HG02623 (cell line): Measurements from ENCODE around the gene ZNF827.

ENCODE experiments used
- ATAC-seq: cut with Tn5 transposase; IDR thresholded peaks from one replicate; pipeline ENCODE4 v1.9.1; 2021; ENCODE audit warnings: moderate library complexity; ENCODE audit not compliant: unreplicated experiment

ZNF827 gene, protein sequence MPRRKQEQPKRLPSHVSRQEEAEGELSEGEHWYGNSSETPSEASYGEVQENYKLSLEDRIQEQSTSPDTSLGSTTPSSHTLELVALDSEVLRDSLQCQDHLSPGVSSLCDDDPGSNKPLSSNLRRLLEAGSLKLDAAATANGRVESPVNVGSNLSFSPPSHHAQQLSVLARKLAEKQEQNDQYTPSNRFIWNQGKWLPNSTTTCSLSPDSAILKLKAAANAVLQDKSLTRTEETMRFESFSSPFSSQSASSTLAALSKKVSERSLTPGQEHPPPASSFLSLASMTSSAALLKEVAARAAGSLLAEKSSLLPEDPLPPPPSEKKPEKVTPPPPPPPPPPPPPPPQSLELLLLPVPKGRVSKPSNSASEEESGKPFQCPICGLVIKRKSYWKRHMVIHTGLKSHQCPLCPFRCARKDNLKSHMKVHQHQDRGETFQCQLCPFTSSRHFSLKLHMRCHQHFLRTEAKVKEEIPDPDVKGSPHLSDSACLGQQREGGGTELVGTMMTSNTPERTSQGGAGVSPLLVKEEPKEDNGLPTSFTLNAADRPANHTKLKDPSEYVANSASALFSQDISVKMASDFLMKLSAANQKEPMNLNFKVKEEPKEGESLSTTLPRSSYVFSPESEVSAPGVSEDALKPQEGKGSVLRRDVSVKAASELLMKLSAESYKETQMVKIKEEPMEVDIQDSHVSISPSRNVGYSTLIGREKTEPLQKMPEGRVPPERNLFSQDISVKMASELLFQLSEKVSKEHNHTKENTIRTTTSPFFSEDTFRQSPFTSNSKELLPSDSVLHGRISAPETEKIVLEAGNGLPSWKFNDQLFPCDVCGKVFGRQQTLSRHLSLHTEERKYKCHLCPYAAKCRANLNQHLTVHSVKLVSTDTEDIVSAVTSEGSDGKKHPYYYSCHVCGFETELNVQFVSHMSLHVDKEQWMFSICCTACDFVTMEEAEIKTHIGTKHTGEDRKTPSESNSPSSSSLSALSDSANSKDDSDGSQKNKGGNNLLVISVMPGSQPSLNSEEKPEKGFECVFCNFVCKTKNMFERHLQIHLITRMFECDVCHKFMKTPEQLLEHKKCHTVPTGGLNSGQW

DNA sequence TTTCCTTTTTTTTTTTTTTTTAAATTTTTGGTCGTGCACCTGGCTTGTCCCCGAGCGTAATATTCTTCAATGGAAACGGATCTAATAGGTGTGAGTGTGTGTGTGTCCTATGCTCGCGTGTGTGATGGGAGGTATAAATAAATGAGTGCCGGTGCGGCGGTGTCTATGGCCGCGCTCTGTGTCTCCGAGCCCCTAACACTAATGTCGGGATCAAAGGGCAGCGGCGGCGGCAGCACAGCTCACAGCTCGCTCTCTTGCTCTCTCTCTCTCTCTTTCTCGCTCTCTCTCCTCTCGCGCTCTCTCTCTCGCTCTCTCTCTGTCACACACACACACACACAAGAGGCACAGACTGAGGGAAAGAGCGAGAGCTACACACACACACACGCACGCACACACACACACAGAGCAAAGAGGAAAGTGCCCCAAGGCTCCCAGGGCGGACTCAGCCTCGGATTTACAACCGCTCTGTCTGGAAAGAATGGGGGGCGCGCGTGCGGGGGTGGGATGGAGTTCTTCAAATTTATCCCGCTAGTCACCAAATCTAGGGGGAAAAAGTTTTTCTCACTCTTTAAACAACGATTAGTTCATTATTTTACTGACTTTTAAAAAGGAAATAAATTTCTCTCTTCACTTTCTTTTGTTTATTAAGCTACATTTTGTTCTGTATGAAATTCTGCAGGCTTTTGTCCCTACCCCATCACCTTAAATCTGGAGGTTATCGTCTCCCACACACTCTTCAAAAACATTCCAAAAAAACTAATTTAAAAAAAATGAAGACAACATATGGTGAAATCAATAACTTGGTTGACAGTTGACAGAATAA lies at the start of gene ZNF827:
ZNF827 (minus strand) TSS at position 206 of the 823 bp plus-strand sequence. CDS start 416 bp downstream, outside the sequence.
- ATAC-seq = peak; percentile 25

DNA sequence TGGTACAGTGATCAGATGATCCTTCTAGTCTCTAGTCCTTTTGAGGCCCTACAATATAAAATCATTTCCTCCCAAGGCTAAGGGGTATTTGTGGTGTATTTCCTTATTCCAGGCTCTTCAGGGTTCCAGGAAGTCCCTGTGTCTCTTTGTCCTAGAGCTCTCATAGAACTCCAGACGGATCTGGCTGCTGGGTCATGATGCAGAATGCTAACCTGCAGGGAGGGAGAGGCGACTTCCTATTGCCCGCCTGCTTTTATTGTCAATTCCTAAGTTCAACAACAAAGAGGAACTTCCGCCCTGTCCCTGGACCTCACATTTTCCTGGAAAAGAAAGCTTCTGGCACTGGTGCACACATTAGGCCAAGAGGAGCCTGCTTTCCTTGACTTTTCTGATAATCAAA lies 45.9 kb upstream of the ZNF827 start:
- no peak for ATAC-seq

DNA sequence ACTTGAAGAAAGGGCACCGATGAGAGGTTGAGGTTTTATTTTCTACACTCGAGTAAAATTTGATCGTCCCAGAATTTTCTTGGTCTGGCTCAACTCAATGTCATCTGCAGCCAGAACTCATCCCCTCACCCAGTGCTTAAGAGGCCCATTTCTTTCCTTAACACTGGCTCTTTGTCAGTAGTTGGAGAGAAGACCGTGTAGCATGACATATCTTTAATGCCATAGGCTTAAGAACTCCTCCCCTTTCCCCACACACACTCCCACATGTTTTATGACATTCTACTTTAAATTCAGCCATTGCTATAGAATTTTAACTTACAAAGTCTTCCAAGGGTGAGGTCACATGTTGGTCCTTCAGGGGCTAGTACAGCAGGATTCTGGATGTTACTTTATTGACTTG lies 44.2 kb upstream of the ZNF827 start:
- ATAC-seq = no peak

DNA sequence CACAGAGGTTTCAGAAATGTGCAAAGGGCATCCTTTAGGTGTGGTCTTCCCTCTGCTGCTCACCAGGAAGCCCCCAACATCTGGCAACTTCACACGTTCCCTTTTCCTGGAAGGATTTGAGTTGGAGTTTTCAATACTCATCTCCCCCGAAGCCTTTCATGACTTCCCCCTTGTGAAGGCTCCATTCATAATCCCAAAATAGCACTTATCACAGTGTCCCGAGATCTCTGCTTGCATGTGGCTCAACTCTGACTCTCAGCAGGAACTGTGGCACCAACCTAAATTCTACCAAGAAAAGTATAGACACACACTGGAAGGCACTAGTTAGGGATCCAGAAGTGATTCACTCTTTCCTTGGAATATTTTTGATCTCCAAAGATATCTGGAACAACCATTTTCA lies 40.5 kb upstream of the ZNF827 start:
- ATAC-seq = no peak

DNA sequence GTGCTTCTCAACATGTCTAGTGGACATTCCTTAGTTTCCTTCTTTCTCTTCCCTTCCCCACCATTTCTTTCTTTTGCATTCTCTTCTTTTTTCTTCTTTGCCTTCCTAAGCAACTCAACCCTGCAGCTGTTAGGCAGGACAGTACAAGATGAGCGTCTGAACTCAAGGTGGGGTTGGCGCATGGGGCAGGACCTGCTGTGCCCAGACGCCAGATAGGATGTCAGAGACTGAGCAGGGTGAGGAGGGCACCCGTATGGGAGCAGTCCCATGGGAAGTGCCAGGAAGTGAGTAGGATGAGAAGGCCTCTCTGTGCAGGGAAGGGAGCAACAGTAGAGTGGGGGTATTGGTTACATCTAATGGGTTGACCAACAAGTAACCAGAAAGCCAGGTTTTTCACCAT lies 38.1 kb upstream of the ZNF827 start:
- ATAC-seq = no peak

DNA sequence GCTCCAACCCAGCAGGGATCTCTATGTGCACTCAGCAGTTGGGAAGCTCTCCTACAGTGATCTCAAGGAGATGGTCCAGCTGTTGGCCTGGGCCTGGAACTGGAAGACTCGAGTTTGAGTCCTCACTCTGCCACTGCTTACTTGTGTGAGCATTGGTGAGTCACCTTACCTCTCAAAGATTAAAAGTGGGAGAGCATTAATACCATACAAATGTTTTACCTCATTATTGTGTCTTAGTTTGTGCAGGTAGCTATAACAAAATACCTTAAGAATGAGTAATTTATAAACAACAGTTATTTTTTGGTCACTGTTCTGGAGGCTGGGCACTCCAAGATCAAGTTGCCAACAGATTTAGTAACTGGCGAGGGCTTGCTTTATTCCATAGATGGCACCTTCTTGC lies 21.4 kb upstream of the ZNF827 start:
- ATAC-seq = no peak

DNA sequence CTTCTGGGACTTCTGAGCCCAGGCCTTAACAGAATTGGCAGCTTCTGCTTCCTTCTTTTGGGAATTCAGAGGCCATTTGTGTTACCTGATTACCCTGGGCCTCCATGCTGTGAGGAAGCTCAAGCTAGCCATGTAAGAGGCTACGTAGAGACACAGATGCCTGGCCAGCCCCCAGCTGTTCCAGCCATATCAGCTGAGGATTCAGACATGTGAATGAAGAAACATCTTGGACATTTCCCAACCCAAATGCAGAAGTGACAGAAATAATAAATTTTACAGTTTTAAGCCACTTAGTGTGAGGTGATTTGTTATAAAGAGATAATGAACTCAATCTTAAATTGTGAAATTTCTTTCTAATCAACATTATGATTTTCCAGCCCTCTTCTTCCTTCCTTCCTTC lies 18.7 kb upstream of the ZNF827 start:
- no peak for ATAC-seq

DNA sequence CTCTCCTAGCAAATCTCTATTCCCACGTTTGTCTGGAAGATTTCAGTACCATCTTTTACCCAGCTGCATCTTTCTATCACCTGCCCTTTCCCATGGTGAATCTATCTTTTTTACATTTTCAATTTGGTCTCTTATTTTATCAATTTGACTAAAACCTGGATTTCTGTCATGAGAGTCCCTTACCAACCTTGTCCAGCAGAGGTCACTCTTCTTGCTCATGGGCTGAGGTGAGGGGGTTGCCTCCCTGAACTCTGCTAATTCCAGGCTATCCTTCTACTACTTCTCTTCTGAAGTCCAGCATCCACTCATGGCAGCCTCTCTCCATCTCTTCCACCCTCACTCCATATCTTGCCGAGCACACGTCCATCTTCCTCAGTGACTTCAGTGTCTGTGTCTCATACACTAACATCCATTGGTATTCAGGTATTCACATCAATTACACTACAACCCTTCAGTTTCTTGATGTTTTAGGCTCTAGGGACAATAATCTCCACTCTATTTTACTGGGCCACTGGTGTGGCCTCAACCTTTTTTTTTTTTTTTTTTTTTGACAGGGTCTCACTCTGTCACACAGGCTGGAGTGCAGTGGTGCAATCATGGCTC lies 17.8 kb upstream of the ZNF827 start:
- ATAC-seq = no peak

DNA sequence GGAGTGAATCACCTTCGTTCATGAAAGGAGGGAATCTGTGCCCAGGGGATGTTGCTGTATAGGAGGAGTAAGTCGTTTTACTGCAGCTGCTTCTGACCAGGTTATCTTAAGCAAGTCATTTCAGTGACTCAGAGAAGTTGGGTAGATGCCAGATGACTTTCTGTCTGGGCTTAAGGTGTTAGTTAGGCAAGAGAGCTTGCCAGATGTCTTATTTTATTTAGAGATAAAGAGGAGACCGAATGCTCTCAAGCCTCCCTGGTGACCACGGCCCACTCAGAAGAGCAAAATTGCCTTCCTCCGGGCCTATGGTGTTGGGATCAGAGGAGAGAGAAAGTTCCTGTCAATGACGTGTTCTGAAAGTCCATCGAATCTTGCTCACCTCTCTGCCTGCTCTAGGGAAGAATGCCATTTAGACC lies 16.3 kb upstream of the ZNF827 start:
- ATAC-seq = no peak

DNA sequence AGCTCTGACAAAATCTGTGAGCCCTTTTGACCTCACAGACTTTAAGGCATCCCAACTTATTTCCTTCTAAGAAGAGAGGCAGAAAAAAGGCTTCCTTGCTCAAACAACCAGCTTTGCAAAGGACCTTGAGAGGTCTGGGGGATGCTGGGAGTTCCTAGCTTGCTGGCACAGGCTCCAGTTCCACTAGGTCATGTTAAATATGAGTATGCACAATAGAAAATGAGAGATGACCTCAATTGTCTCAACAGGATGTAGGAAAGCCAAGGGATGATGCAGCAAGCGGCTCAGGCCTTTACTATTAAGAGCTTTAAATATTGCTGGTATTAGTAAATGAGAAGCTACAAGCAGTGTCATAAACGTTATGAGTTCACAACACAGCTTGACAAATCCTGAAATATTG lies 13.3 kb upstream of the ZNF827 start:
- no peak for ATAC-seq

DNA sequence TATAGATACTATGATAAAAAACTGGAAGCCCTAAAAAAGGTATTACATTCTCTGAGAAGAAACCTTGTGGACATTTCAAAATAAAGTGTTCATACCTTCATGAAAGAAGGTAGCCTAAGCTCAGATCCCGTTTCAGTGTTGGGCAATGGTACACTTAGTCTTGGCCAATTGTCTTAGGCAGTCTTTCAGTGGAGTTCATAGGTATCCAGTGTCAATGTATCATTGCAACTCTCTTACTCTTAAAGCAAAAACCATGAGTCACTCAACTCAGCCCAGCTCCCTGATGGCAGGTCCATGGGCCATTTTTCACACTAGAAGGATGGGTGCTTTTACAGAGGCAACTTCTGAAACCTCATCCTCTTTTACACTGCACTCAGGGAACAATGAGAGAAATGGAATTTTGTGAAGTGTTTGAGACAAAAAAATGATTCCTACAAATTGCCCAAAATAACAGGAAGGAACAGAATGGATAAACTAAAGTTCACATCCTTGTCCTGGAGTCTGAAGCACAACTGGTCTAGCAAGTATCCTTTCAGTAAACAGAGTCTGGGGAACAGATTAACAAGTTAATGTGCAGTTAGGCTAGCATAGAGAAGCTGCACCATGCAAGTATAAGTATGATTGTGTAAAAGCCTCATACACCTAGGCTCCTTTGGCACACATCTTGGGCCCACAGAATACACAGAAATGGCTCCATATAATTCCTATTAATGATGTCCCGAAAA lies 7.0 kb upstream of the ZNF827 start:
- no peak for ATAC-seq

DNA sequence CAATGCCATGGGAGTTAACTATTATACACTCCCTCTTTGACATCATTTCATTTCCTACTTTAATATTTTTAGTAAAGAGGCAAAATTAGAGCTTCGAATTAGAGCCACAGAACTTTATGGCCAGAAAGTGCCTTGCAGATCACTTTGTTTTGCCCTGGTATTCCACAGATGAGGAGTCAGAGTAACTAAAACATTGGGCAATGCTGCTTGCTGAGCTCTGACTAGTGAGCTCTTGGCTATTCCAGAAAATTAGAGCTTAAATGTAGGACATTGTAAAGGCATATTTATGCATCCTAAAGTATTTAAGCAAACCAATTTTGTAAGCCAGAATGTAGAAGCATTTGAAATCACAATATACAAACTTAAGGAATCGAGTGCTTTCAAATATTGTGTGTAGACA lies 6.3 kb upstream of the ZNF827 start:
- no peak for ATAC-seq

DNA sequence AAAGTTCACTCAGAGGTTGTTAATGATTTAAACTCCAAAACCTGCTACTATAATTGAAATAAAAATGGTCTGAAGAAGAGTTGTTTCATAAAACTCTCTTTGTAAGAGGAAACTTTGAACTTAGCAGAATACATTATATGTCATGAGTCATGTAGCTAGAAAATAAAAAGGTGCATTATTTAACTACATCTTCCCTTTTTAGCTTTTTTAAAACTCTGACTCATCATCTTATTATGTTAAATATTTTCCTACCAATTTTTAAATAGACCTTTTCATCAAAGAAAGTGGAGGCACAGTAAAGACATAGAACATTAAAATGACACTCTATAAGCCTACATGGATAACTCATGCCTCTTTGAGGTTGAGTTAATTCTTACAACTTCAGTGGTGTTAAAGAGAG lies 1.2 kb upstream of the ZNF827 start:
- no peak for ATAC-seq

DNA sequence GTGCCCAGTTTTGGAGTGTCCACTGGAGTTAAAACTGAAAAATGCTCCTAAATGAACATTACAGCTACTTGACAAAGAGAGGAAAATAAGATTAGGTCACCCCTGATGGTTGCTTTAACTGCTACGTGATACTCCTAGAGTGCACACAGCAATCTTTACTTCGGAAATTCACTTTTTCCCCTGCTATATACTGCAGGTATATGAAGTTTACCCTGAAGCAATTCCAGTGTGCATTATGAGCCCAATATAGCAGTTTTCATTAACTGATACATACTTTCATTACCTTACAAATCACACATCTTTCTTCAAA lies 773 bp upstream of the ZNF827 start:
- ATAC-seq = no peak

DNA sequence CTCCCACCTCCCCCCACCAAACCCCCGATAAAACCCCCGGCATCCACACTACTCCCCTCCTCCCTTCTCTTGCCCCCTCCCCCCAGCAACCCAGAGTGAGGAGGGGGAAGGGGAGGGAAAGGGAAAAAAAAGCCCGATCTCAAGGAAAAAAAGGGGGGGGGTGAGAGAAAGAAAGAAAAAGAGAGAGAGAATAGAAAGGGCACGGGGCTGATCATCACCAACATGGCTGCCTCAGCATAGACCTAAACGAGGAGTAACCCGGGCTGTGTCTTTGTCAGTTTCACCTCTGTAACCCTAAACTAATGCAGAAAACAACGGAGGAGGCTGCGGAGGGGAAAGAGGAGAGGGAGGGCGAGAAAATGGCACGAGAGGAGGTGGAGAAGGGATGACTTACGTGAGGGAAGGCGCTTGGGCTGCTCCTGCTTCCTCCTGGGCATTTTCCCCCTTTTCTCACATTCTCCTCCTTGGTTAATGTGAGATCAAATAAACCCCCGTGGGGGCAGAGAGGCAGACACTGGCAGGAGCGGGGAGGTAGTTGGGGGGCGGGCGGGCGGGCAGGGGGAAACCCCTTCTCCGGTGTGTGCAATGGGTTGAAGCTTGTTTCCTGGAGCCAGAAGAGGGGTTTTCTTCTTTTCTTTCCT lies 532 bp downstream of the ZNF827 start:
- ATAC-seq = no peak

DNA sequence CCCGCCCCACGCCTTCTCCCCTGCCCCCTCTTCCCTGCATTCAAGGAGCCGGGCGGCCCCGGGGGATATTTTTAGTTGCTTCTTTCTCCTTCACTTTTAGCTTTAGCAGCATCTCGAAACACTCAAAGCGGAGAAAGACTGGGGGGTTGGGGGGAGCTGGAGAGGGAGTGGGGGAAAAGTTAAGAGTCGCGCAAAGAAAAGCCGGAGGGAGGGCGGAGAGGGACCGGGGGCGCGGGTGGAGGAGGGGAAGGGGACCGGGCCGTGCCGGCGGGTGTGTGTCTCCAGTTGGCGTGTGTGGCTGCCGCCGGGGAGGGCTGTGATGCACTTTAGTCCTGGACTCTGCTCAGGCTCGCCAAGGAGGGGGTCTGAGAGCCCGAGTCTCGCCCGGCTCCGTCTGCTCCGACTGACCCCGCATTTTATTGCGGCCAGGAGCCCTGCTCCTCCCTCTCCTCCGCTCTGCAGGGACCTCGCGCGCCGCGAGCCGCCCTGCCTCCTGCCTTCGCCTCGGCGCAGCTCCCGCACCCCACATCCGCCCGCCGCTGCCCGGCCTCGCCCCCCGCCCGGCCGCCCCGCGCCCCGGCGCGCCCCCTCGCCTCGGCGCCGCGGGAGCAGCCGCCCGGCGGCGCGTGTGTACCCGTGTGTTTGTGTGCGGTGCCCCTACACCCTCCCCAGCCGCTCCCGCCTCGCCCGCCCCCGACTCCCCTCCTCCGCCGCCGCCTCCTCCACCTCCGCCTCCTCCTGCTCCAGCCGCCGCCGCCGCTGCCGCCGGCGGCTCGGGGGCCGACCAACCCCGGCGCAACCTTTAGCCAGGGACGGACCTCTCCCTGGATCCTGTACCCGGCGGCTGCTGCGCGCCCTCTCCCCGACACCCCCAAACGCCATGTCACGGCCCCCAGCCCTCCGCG lies 1.4 kb downstream of the ZNF827 start:
- no peak for ATAC-seq

DNA sequence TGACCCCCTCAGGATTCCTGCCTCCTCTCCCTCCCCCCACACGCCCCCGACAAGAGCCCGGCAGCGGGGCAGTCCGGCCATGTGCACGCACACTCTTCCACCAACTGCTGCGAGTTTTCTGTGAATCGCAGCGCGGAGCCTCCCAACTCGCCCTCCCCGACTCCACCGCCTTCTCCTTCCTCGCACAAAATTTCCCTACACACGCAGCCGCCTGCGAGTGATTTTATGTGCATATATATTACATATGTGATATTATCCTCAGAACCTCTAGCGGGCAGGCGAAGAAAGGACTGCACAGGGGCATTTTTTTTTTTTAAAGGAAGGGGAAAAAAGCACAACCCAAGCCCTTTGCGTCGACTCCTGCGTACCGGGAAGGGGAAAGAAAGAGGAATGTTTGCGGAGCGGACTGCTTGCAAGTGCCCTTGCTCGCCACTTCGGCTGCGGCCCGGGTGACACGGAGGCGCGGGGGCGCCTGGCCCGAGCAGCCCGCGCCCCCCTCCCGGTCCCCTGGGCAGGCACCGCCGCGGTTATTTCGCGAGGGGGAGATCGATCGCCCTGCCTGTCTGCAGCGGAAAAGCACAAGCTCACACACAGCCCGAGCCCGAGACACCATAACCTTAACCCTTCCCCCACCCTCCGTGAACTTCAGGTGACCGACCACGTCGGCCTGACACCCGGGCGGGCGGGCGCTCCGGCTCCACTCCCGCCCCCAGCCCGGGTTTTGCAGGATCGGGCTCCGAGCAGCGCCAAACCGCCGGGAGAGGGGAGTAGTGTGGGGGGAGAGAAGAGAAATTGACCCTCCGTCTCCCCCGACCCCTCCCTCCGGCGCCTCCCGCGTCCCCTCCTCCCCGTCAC lies 2.3 kb downstream of the ZNF827 start:
- ATAC-seq = peak; percentile 42
